Mesodermal cell (in vitro differentiated cells): Measurements from ENCODE around the gene EHBP1.
"Not testable (repeated sequence)": the region's sequence is repeated elsewhere in the genome, so short reads cannot be mapped to it uniquely, and the experiment has no call there.

Experiments used
- H3K27ac ChIP-seq: 2 replicates; pipeline ENCODE4 v1.7.0; 2013; ENCODE audit warnings: mild to moderate bottlenecking, low read depth, low read length, moderate library complexity; ENCODE audit not compliant: severe bottlenecking
- H3K36me3 ChIP-seq: 2 replicates; pipeline ENCODE4 v1.7.1; 2013; ENCODE audit warnings: mild to moderate bottlenecking, low read length, moderate library complexity; ENCODE audit not compliant: control insufficient read depth, insufficient read depth
- H3K4me1 ChIP-seq: one replicate; pipeline ENCODE4 v1.7.1; 2013; ENCODE audit warnings: mild to moderate bottlenecking, low read length; ENCODE audit not compliant: insufficient read depth, control insufficient read depth, poor library complexity, severe bottlenecking
- H3K4me3 ChIP-seq: 2 replicates; pipeline ENCODE4 v1.7.0; 2013; ENCODE audit warnings: low read length, control low read depth, mild to moderate bottlenecking; ENCODE audit not compliant: insufficient read depth, poor library complexity, severe bottlenecking; ENCODE audit errors: extremely low read depth
- H3K9me3 ChIP-seq: 2 replicates; pipeline ENCODE4 v1.7.1; 2013; ENCODE audit warnings: mild to moderate bottlenecking, low read length, moderate library complexity; ENCODE audit not compliant: control insufficient read depth
- WGBS, 2 experiments: methylation state at CpG; one replicate each; pipeline ENCODE4 v1.1.5; 2013; ENCODE audit warnings: missing lambda C conversion rate in 2 of 2; ENCODE audit not compliant: insufficient coverage in 2 of 2; 5-methylcytosine and 5-hydroxymethylcytosine counted together

Gene EHBP1

DNA sequence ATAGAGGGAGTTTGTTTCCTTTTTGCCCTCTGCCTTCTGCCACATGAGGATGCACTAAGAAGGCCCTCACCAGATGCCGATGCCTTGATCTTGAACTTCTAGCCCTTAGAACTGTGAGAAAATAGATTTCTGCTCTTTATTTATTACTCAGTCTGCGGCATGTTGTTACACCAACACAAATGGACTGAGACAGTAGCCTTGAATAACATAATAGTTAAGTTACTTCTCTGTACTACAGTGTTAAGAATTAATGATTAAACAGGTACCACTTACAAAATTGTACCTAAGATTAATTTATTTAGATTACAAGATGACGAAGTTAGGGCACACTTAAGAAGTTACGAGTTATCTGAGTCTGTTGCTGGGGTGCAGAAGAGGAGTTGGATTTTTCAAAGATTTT is 42.4 kb downstream of the EHBP1 start:
- no peak overlapping the region for H3K27ac ChIP-seq
- H3K4me1 ChIP-seq = no peaks in the 10 kb centered on the region
- H3K36me3 ChIP-seq = peaks cover 4% of the 10 kb centered on the region
- WGBS, 2 experiments = 90 to 100% methylated on average over 1 to 2 of the region's 4 CpGs
- H3K4me3 ChIP-seq = no peak overlapping the region
- no peaks in the 10 kb centered on the region for H3K9me3 ChIP-seq

DNA sequence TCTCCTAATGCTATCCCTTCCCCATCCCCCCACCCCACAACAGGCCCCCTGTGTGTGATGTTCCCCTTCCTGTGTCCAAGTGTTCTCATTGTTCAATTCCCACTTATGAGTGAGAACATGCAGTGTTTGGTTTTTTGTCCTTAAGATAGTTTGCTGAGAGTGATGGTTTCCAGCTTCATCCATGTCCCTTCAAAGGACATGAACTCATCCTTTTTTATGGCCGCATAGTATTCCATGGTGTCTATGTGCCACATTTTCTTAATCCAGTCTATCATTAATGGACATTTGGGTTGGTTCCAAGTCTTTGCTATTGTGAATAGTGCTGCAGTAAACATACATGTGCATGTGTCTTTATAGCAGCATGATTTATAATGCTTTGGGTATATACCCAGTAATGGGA is 43.6 kb downstream of the EHBP1 start:
- not testable (repeated sequence) for H3K4me1 ChIP-seq, H3K9me3 ChIP-seq, H3K36me3 ChIP-seq, H3K4me3 ChIP-seq, H3K27ac ChIP-seq
- no CpG with 5 or more reads among the region's 1 CpG for WGBS, 2 experiments

DNA sequence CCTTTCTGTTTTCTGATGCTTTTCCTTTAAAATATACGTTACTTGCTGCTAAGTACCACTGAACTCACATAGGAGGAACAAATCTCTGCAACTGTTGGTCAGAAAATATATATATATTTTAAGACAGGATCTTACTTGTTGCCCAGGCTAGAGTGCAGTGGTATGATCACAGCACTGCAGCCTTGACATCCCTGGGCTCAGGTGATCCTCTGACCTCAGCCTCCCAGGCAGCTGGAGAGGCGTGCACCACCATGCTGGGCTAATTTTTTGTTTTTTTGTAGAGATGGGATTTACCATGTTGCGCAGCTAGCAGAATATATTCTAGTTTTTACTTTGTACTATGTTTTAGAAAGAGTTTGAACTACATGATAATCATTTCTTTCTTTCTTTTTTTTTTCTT is 51.5 kb downstream of the EHBP1 start:
- H3K9me3 ChIP-seq = no peaks in the 10 kb centered on the region
- no peaks in the 10 kb centered on the region for H3K4me1 ChIP-seq
- H3K4me3 ChIP-seq = no peak overlapping the region
- no CpG with 5 or more reads among the region's 3 CpGs for WGBS, 2 experiments
- H3K27ac ChIP-seq = no peak overlapping the region
- H3K36me3 ChIP-seq = no peaks in the 10 kb centered on the region

GRCh38 chr2:62760026-62760425 is 54.5 kb downstream of the EHBP1 start:
- Histone ChIP-seq H3K4me3 (no peak overlapping the region), H3K27ac (no peak overlapping the region), H3K36me3 (no peaks in the 10 kb centered on the region), H3K9me3 (no peaks in the 10 kb centered on the region), H3K4me1 (no peaks in the 10 kb centered on the region)
- WGBS, 2 experiments = 100% methylated on average over 1 of the region's 2 CpGs; no CpG with 5 or more reads in 1 of the 2 experiments

DNA sequence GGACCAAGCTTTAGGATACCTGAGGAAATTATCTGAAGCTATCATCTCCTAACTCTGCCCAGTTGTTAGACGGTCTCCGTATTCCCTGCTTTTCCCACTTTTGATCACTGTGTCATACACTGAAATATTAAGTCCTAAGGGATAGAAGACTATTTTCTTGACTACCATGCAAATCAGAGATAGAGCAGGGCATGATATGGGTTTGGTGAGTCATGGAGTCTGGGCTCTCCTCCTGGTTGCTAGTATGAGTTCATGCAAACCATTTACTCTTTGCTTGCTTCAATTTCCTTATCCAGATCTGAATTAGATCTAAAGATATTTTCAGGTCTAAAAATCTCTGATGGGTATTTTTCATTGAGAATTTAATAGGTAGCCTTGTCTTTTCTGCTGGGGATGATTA is 55.0 kb downstream of the EHBP1 start:
- H3K36me3 ChIP-seq = no peaks in the 10 kb centered on the region
- no peaks in the 10 kb centered on the region for H3K4me1 ChIP-seq
- no peak overlapping the region for H3K4me3 ChIP-seq
- WGBS, 2 experiments = no CpG with 5 or more reads among the region's 2 CpGs
- H3K27ac ChIP-seq = no peak overlapping the region
- no peaks in the 10 kb centered on the region for H3K9me3 ChIP-seq

DNA sequence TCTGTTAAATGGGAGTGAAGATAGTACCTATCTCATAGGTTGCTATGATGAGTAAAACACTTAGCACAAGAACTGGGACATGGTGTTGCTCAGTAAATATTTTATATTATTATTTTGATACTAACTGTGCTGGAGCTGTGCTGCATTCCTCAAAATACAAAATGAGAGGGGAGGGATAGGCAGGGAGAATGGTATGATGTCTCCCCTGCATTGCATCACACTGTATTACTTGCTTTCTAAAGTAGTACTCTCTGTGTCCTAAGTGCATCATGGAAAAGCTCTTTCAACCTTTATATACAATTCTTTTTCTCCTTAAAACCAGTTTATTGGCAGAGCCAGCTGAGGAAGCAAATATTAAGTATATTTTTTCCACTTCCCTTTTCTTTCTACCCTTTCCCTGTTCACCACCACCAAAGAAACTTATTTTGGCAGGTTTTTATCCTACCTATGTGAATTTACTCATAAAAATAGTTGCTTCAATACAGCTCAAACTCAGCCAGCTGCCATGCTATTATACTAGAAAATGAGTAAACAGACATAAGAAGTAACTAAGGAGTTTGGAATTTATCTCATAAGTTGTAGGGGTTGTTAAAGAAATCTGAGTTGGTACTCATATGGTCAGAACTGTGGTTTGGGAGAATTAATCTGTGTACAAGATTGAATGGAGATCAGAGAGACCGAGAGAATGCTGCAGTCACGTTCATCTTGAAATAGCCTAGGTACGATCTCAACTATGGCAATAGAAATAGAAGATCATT is 60.3 kb downstream of the EHBP1 start:
- 96 to 100% methylated on average over 1 to 3 of the region's 3 CpGs for WGBS, 2 experiments
- Histone ChIP-seq H3K9me3 (no peaks in the 10 kb centered on the region), H3K27ac (no peak overlapping the region), H3K4me1 (no peaks in the 10 kb centered on the region), H3K4me3 (no peak overlapping the region), H3K36me3 (peaks cover 4% of the 10 kb centered on the region)

GRCh38 chr2:62768615-62769014 is 63.1 kb downstream of the EHBP1 start:
- 89% methylated on average over 2 of the region's 3 CpGs; no CpG with 5 or more reads in 1 of the 2 experiments for WGBS, 2 experiments
- no peak overlapping the region for H3K27ac ChIP-seq
- H3K4me1 ChIP-seq = no peaks in the 10 kb centered on the region
- no peaks in the 10 kb centered on the region for H3K9me3 ChIP-seq
- peaks cover 4% of the 10 kb centered on the region for H3K36me3 ChIP-seq
- no peak overlapping the region for H3K4me3 ChIP-seq

- H3K4me1 ChIP-seq = no peaks in the 10 kb centered on the region
- peaks cover 4% of the 10 kb centered on the region for H3K36me3 ChIP-seq
- H3K27ac ChIP-seq = no peak overlapping the region
- WGBS, 2 experiments = 50 to 67% methylated on average over 2 to 3 of the region's 4 CpGs
- H3K4me3 ChIP-seq = no peak overlapping the region
- no peaks in the 10 kb centered on the region for H3K9me3 ChIP-seq
These were observed 65.1 kb downstream of the EHBP1 start for GRCh38 chr2:62770629-62771028.

DNA sequence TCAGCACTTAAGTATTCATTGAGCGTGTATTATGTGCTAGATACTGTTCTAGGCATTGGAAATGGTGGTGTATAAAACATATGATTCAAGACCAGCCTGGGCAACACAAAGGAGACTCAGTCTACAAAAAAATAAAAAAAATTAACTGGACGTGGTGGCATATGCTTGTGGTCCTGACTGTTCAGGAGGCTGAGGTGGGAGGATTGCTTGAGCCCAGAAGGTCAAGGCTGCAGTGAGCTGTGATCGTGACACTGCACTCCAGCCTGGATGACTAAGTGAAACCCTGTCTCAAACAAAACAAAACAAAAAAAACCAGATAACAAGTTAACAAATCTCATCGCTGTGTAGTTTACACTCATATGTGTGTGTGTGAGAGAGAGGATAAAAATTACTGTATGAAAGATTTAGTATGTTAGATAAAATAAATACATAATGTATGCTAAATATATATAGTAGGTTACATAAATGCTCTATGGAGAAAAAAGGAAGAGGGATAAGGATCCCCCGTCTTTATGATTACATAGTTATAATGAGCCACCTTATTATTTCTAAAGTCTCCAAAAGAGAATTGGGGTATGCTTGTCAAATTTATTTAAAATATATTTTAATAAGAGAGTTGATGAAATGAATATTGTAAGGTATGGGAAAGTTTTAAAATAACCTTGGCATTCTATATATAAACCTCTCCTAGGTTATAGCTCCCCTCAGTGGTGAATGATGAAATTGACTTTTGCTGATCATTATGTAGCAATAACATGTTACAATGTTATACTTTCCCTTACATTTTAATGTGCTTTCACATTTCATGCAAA is 69.2 kb downstream of the EHBP1 start:
- no peaks in the 10 kb centered on the region for H3K9me3 ChIP-seq
- H3K36me3 ChIP-seq = no peaks in the 10 kb centered on the region
- H3K4me1 ChIP-seq = no peaks in the 10 kb centered on the region
- H3K4me3 ChIP-seq = no peak overlapping the region
- H3K27ac ChIP-seq = no peak overlapping the region
- WGBS, 2 experiments = no CpG with 5 or more reads among the region's 5 CpGs

- H3K4me3 ChIP-seq = no peak overlapping the region
- H3K36me3 ChIP-seq = no peaks in the 10 kb centered on the region
- H3K9me3 ChIP-seq = no peaks in the 10 kb centered on the region
- WGBS, 2 experiments = no CpG with 5 or more reads among the region's 2 CpGs
- no peak overlapping the region for H3K27ac ChIP-seq
- H3K4me1 ChIP-seq = no peaks in the 10 kb centered on the region
These were observed 69.8 kb downstream of the EHBP1 start for GRCh38 chr2:62775367-62775668.

GRCh38 chr2:62783679-62784078 is 78.2 kb downstream of the EHBP1 start:
- no peak overlapping the region for H3K4me3 ChIP-seq
- no peak overlapping the region for H3K27ac ChIP-seq
- H3K9me3 ChIP-seq = no peaks in the 10 kb centered on the region
- H3K4me1 ChIP-seq = no peaks in the 10 kb centered on the region
- H3K36me3 ChIP-seq = no peaks in the 10 kb centered on the region
